Caki2 (cell line): ENCODE data around the gene MMP24. TPM values are rescaled to one million over a fixed set of nuclear protein-coding genes. Genes with fewer than 3 reads are reported as not detected.

Experiments used
- DNase-seq: peaks from one replicate; pipeline ENCODE4 v3.0.0-alpha.2; 2015; ENCODE audit warnings: low read depth
- in situ Hi-C: cut with HindIII; loops from 2 replicates; pipeline ENCODE4 v1.10.0; 2016; ENCODE audit warnings: low sequenced_read_pairs, low pct_unique_long_range_greater_than_20kb, mixed read lengths
- total RNA-seq: library from RNA; depleted of rRNA; stranded (reverse); fragments of >200 nt; shearing (Covaris generic); gene quantifications from 2 replicates; pipeline ENCODE4 v1.2.3, GENCODE V29; 2014; ENCODE audit warnings: low replicate concordance

MMP24 gene
- total RNA-seq, 1 experiment from 2014 or later = 14.3 TPM

DNA sequence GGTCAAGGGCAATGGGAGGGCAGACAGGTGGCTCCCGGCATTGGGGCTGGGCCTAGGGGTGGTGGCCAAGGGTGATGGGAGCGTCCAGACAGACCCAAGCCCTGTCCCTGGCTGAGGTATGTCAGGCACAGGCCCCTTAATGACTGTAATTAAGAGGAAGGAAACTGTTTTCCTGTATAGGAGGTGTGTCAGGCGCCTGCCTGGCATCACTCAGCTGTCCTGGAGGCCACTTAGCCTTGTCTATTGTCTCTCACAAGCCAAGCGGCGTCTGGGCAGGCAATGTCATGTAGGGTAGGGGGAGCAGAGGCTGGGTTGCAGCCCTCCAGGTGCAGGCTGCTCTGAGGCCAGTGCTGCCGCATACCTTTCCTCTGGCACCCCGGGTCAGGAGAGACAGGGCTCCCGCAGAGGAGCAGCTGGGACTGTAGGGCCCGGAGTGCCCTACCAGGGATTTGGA lies 69.6 kb downstream of the MMP24 start:
- DNase-seq = no peak
- in situ Hi-C loops = no loop called here

DNA sequence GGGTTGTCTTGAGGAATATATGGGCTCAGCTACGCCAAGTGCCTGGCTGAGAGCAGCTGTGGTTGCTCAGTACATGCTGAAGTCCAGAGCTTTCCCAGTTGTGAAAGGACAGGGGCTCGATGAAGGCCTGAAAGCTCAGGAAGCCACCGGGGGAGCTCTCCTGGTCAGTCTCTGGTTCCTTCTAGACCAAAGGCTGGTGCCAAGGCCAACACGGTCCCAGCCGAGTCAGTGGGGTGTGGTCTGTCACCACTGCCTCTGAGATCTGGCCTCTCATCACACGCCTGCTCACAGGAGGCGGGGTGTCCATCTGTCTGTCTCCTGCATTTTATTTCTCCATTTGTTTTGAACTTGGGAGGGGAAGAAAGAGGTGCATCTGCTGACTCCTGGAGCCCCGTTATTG lies 70.7 kb downstream of the MMP24 start:
- in situ Hi-C loops = no loop called here
- peak; percentile 50 for DNase-seq

DNA sequence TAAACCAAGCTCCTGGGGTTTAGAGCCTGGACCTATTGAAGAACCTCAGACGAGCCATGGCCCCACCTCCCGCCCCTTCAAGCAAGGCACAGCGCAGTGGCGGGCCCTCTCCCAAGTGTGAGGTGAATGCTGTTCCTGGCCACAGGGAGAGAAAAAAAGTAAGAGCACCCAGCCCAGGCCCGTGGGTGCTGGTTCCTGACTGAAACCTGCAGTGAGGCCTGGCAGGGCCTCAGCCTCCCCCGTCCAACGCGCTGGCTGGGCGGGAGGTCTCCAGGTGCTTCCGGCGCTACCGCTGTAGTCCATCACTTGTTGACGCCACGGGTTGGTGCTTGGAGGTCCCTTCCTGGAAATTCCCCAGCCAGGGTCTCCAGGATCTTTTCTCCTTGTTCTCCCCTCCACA lies 71.2 kb downstream of the MMP24 start:
- DNase-seq = no peak
- in situ Hi-C loops = no loop called here

DNA sequence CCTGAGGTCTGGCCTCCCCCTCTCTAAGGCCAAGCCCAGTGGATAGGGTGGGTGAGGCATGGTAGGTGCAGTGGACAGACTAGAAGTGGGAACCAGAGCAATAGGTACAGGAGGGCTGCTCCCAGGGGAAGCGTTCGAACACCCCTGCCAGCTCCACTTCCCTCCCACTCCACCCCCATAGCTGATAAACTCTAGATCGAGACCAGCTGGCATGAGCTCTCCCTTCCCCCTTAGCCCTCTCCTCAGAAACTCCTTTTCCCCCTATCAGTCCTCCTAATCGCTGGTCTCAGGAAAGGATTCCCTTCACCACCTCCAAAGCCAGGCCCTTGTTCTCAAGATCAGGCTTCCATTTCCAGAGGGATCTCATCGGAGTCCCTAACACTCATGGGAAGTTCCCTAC lies 71.8 kb downstream of the MMP24 start:
- no peak for DNase-seq
- in situ Hi-C loops = no loop called here

DNA sequence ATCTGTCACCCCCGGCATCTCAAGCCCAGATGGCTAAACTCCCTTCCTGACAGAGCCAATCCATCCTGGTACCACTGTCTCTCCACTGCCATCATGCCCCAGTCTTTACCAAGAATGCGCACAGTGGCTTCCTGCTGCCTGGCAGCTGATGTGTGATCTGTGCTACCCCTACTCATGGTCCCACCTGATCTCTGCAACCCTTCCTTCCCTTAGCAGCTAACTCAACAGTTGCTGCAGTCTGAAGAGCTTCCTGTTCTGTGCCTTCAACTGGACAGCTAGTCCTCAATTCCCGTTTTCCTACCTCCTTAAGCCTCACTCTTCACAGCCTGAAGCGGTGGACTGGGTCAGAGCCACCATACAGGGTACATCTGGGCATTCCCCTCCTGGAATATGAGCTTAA lies 73.3 kb downstream of the MMP24 start:
- DNase-seq = no peak
- in situ Hi-C loops = no loop called here

DNA sequence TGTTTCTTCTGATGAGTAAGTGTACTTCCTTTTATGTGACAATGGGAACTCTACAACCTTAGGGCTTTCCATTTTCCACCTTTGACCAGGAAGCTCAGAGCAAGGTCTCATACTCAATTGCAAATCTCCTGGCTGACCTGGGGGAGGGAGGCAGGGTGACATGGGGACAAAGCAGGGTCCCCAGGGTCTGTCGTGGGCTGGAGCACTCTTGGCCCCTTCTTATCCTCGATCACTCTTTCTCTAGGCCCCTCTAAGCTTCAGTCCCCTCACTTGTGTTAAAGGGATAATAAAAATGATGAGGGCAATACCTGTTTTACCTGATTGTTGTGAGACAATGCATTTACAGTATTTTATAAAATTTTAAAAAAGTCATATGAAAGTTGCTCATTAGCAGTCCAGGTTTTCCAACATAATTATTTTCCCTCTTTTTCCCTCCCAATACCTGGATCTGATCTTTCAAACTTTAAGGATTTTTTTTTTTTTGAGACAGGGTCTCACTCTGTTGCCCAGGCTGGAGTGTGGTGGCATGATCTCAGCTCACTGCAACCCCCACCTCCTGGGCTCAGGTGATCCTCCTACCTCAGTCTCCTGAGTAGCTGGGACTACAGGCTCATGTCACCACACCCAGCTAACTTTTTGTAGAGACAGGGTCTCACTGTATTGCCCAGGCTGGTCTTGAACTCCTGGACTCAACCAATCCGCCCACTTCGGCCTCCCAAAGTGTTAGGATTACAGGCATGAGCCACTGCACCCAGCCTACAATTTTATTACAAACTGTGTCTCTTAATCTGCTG lies 74.2 kb downstream of the MMP24 start:
- in situ Hi-C loops = no loop called here

DNA sequence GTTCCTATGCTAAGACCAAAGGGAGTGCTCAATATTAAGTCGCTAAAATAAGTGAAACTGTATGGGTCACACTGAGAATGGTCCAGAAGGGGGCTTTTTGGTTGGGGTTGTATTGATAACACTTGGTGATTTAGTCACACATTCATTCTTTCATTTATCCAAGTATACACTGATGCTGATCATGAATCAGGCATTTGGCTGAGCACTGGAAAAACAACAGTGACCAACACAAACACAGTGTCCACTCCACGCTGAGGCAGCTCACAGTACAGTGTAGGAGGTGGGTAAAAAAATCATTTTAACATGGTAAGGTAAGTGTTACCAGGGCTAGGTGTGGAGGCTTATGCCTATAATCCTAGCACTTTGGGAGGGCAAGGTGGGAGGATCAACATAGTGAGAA lies 74.9 kb downstream of the MMP24 start:
- DNase-seq = no peak
- in situ Hi-C loops = no loop called here

More for the DNA sequence above, 74.2 kb downstream of the MMP24 start:
- DNase-seq = no peak

DNA sequence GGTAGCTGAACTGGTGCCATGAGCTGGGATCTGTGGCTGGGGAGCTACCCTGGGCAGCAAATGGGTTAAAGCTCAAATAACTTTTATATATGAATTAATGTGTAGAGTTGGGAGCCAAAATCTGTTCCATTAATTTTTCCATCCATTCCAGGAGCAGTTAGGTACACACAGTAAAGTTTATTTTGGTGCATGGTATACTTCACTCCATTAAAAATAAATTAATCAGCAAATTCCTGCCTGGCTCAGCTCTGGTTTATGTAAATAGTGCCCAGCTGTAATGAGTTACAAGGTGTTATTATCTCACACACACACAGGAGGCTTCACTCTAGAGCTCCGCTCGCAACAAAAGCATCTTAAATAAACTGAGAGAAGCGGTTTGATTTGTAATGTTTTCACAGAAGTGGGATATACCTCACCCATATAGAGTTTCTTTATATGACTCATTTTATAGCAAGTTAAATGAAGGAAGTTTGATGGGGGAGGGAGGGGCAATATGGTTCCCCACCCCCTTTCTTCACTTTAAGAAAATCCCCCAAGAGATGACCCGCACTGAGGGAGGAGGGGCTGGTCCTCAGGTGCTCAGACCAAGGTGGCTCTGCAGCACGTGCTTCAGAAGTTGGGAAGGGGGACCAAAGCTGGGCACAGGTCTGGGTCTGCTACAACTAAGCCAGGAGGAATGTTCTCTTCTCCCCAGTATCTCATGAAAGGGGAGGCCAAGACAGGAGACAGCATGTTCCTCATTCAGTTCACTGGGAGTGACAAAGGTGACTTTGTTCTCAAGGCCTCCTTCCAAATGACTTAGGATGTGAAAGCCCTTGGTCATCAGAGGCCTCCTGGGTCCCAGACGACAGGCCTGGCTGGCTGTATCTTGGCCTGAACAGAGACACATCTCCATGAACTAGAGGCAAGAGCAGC lies 76.2 kb downstream of the MMP24 start:
- in situ Hi-C loops = no loop called here
- peak; percentile 76 for DNase-seq

DNA sequence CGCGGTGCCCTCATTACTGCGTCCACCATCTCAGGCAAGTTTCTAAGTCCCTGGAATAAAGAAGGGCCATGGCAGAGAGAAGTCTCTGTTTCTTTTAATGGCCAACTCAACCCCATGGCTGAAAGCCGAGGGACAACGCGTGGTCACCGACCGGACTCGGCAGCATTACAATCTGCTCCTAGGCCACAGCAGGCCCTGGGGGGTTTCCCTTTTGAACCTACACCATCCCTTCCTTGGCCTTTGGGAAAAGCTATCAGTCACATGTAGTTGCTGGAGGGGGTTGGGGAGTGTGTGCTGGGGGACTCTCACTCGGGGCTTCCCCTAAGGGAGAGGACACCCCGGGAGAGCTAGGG lies 76.9 kb downstream of the MMP24 start:
- in situ Hi-C loops = no loop called here
- no peak for DNase-seq

DNA sequence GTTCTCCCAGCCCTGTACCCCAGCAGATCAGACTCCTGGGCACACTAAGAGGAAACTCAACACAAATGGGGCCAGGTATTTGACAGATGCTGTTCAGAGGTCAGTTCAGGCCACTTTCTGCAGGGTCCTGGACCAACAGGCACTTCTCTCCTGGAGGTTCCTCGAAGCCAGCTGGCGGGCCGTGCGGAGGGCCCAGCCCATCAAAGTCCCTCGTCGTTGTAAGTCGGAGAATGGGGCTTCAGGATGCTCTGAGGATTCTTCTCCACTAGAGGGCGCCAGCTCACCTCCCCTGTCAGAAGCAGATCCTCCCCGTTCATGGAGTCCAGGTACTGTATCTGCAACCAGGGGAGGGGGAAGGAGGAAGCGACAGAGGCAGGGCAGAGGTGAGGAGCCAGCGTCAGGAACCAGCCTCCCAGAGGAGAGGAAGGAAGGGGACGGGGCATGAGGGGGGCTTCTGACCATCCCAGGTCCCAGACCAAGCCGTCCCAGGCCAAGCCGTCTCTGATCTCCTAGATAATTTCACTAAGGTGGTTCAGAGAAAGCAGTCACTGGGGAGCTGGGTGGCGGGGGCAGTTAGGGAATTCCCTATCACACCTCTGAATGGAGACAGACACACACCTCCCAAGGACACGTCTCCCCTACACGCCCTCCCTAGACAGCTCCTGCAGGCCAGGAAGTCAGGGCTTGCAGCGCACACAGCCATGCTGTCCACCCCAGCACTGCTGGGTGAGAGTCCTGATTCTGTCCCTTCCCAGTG lies 77.4 kb downstream of the MMP24 start:
- DNase-seq = peak; percentile 89
- in situ Hi-C loops = no loop called here

DNA sequence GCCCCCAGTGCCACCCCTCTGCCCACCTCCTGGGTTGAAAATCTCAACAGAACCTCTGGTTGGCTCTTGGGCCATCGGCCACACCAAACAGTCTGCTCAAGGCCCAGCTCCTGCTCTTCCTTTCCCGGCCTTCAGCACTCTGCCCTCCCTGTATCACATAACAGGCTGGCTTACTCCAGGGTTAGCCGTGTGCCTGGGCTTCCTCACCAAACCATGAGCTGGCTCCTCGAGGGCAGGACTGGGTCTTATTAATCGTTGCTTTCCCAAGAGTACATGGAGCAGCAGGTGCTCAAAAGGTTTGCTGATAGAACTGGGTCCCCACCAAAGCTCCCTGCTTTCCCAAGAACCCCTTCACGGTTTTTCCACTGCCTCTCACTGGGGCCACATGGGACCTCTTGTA lies 78.5 kb downstream of the MMP24 start:
- in situ Hi-C loops = no loop called here
- DNase-seq = no peak

DNA sequence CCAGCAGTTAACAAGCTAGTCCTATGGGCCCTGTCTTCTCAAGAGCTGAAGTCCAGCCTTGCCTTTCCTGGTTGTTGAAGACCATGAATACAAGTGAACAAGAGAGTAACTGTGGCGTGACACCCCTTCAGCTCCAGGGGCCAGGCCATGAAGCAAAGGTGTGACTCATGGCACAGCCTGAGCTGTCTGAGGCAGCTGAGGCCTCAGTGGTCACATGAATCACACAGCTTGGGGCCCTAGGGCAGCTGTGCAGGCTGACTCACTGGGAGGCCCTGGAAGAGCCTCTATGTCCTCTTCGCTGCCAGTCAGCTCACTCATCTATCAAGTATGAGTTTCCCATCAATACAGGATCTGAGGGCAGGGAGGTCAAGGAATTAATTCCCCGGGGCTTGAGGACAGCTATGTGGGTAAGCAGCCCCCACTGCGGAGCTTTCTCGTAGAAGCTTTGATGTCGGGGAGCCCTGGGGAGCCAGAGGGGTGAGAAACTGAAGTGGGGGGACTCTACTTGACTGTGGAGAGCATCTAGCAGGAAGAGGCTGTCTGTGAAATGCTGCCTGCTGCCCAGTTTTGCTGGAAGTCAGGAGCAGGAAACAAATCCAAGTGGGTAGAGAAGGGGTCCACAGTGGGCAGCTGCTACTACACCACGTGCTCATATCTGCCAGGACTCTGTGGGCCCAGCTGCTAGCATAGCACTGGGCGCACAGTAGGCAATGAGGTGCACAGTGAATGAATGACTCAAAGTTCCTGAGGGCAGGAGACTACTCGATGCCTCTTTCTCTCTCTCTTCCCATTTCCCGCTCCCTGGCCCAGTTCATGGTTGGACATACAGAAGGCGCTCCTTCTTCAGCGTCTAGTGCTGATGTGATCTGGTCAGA lies 79.4 kb downstream of the MMP24 start:
- in situ Hi-C loops = no loop called here
- DNase-seq = peak; percentile 97

DNA sequence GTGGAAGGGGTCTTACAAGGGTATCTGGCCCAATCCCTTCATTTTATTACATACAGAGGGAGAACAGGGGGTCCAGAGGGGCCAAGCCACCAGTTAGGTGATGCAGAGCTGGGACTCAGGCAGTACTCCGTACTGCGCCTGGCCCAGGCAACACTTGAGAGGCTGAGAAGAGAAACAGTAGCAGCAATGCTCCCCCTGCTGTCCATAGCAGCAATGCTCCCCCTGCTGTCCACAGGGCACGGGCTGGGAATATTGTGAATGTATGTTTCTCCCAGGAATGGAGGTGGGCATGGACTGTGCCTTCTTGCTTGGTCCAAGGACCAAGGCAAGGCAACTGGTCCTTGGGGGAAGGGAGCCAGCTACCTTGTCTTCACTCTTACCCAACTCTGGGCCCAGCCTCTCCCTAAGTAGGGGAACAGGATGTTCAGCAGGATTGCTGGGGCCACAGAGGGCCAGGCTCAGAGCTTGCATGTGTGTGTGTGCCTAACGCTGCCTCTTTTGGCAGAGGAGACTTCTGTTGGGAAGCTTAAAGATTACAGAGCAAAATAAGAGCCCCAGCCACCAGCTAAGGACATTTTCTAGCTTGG lies 80.5 kb downstream of the MMP24 start:
- DNase-seq = peak; percentile 66
- in situ Hi-C loops = no loop called here

DNA sequence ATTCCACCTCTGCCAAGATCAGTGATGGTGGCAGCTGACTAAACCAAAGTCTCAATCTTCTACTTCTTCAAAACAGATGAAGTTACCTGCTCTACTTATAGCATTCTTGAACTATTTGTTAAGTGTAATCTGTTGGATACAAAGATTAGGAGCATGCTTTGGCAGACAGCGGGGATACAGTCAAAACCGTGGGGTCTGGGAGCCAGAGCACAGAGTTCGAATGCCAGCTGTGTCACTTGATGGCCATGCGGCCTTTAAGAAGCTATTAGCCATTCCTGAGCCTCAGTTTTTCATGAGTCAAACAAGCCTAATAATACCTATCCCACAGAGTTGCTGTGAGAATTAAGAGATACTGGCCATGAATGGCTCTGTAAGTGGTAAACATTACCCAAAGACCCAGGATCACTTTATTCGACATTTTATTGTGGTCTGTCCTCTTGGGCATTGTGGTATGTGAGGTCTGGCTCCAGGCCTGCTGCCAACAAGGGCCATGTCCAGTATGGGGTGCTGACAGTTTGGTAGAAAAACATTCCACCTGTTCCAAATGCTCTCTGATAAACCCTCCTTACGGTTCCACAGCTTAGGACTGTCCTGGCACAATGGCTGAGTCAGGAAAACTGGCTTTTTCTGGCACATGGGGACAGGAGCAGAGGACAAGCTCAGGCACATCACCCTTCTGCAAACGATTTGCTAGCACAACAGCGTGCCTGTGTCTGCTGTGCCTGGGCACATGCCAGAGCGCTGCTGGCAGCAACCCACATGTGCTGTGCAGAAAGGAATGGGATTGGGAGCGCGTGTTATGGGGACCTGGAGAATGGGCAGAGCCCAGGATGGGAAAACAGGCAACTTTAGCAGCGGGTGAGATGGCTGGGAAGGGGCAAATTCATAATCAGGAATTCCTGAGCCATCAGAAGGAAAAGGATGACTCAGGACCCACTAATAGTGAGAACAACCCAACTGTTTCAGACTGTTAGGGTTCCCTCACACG lies 81.5 kb downstream of the MMP24 start:
- peak; percentile 78 for DNase-seq
- in situ Hi-C loops = no loop called here

DNA sequence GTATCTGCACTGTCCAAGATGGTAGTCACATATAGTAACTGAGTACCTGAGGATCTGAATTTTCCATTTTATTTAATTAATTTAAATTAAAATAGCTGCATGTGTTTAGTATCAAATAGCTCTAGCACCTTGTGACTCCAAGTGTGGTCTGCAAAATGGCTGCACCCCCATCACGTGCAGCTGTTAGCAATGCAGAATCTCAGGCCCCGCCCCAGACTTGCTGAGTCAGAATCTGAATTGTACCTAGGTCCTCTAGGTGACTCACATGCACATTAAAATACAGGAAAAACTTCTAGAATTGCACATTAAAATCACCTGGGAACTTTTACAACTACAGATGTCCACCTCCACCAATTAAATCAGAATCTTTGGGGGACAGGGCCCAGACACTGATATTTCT lies 84.9 kb downstream of the MMP24 start:
- in situ Hi-C loops = no loop called here
- DNase-seq = peak; percentile 69

DNA sequence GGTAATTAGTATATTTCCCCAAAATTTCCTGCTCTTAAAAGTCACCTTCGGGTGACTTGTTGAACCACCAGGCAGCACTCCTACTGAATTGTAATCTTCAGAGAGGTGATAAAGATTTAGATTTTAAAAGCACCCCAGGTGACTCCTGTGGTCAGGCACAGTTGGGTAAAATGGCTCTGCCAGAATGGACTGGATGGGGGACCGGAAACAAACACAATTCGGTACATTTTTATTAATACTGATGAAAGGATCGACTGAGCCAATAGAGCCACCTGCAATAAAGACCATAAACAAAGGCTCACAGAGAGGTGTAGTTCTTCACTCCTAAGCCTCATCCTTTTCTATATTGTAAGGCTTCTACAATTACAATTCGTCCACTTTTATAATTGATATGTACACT lies 85.3 kb downstream of the MMP24 start:
- DNase-seq = no peak
- in situ Hi-C loops = no loop called here
